ENCODE data around the gene SPDYE2B.
"Not testable (repeated sequence)": the region's sequence is repeated elsewhere in the genome, so short reads cannot be mapped to it uniquely, and the experiment has no call there.

Gene SPDYE2B

GRCh38 chr7:102643404-102643803, 6.7 kb upstream of the SPDYE2B start:
- DNase-seq, result not testable (repeated sequence)

GRCh38 chr7:102647813-102648212, 2.3 kb upstream of the SPDYE2B start:
- not testable (repeated sequence) for DNase-seq

GRCh38 chr7:102664765-102665164, 14.6 kb downstream of the SPDYE2B start:
- not testable (repeated sequence) for DNase-seq

- DNase-seq, result not testable (repeated sequence)
Measured at GRCh38 chr7:102666850-102667249, 16.7 kb downstream of the SPDYE2B start.

GRCh38 chr7:102667523-102667922, 17.4 kb downstream of the SPDYE2B start:
- DNase-seq, result not testable (repeated sequence)

- DNase-seq, result peak in 2 of 5 donors; percentile 5 to 82
Measured at GRCh38 chr7:102671166-102671955, 21.2 kb downstream of the SPDYE2B start, which contains the start of gene POLR2J2. POLR2J2 (minus strand) TSS chr7:102671663; CDS start chr7:102671601, 62 bp downstream.

GRCh38 chr7:102671956-102672307, 21.8 kb downstream of the SPDYE2B start:
- not testable (repeated sequence) for DNase-seq

- DNase-seq, result not testable (repeated sequence)
Measured at GRCh38 chr7:102673447-102674067, 23.4 kb downstream of the SPDYE2B start.

- DNase-seq, result not testable (repeated sequence)
Measured at GRCh38 chr7:102675545-102675944, 25.4 kb downstream of the SPDYE2B start.

GRCh38 chr7:102680780-102681179, 30.7 kb downstream of the SPDYE2B start:
- DNase-seq, result not testable (repeated sequence)

- not testable (repeated sequence) for DNase-seq
Measured at GRCh38 chr7:102682560-102682959, 32.4 kb downstream of the SPDYE2B start.

- DNase-seq, result not testable (repeated sequence)
Measured at GRCh38 chr7:102688299-102689036, 38.3 kb downstream of the SPDYE2B start.

GRCh38 chr7:102689436-102690282, 39.5 kb downstream of the SPDYE2B start:
- peak in 2 of 5 donors; percentile 1 to 6 for DNase-seq

GRCh38 chr7:102690602-102691001, 40.5 kb downstream of the SPDYE2B start:
- peak in 1 of 5 donors; percentile 2 for DNase-seq

GRCh38 chr7:102694008-102694407, 43.9 kb downstream of the SPDYE2B start:
- not testable (repeated sequence) for DNase-seq

- DNase-seq, result not testable (repeated sequence)
Measured at GRCh38 chr7:102695033-102695552, 45.0 kb downstream of the SPDYE2B start.

GRCh38 chr7:102696009-102696408, 45.9 kb downstream of the SPDYE2B start:
- DNase-seq, result not testable (repeated sequence)

GRCh38 chr7:102697642-102698512, 47.8 kb downstream of the SPDYE2B start:
- DNase-seq, result not testable (repeated sequence)

- DNase-seq, result not testable (repeated sequence)
Measured at GRCh38 chr7:102698962-102699750, 49.0 kb downstream of the SPDYE2B start.
